SK-N-SH (cell line): ENCODE data around the gene ZNF597. TPM values are rescaled to one million over a fixed set of nuclear protein-coding genes. Genes with fewer than 3 reads are reported as not detected.

ENCODE experiments used
- CTCF ChIA-PET: fragments of 300-600, 350-600 bp; formaldehyde crosslinking; extraction: SDS; loops from one replicate; lab custom pipeline; 2021; lab: Yijun Ruan, JAX
- POLR2A ChIA-PET: fragments of 350-600 bp; sonication (Branson Sonifier 250); formaldehyde crosslinking; extraction: SDS; loops from one replicate; lab custom pipeline; 2020; ENCODE audit warnings: antibody characterized with exemption, inconsistent platforms; lab: Yijun Ruan, JAX
- DNase-seq: peaks from one replicate; pipeline ENCODE4 v3.0.0; 2012
- H2AFZ ChIP-seq: fragments of 200-600 bp; sonication (generic); 2 replicates; pipeline ENCODE4 v1.8.1; 2016; ENCODE audit warnings: antibody characterized with exemption, mild to moderate bottlenecking, low read depth
- H3F3A ChIP-seq: fragments of 200-600 bp; sonication (generic); replicated peaks from 2 replicates; pipeline ENCODE3; 2016; ENCODE audit warnings: antibody characterized with exemption, mild to moderate bottlenecking; ENCODE audit not compliant: insufficient read depth
- H3K27ac ChIP-seq, 2 experiments: fragments of 200-500 bp in 1 of 2; fragments of 200-600 bp in 1 of 2; sonication (Bioruptor generic) in 1 of 2; sonication (generic), shearing (Covaris generic) in 1 of 2; 2 replicates each; pipeline versions ENCODE4 v1.5.1 to v1.6.1; 2014 to 2016; ENCODE audit warnings: low read depth in 2 of 2, inconsistent platforms in 1 of 2, low read length in 1 of 2, mild to moderate bottlenecking in 1 of 2, mixed read lengths in 1 of 2
- H3K27me3 ChIP-seq: fragments of 200-600 bp; sonication (generic), shearing (Covaris generic); 2 replicates; pipeline ENCODE4 v1.6.1; 2016; ENCODE audit warnings: mixed run types; ENCODE audit not compliant: insufficient read depth
- H3K36me3 ChIP-seq, 2 experiments: fragments of 200-500 bp in 1 of 2; fragments of 200-600 bp in 1 of 2; sonication (Bioruptor generic) in 1 of 2; sonication (generic) in 1 of 2; replicated peaks in 1 of 2; 2 replicates each; pipeline versions ENCODE3 to v1.5.1; 2014 to 2016; ENCODE audit warnings: low read length in 1 of 2, mild to moderate bottlenecking in 1 of 2; ENCODE audit not compliant: insufficient read depth in 2 of 2, control insufficient read depth in 1 of 2
- H3K4me1 ChIP-seq, 2 experiments: fragments of 200-500 bp in 1 of 2; fragments of 200-600 bp in 1 of 2; sonication (Bioruptor generic) in 1 of 2; sonication (generic), shearing (Covaris generic) in 1 of 2; 2 replicates each; pipeline versions ENCODE4 v1.5.1 to v1.6.1; 2014 to 2016; ENCODE audit warnings: low read depth in 1 of 2, low read length in 1 of 2, mixed run types in 1 of 2; ENCODE audit not compliant: insufficient read depth in 2 of 2, control insufficient read depth in 1 of 2
- H3K4me2 ChIP-seq: fragments of 200-600 bp; sonication (generic), shearing (Covaris generic); 2 replicates; pipeline ENCODE4 v1.6.1; 2017; ENCODE audit warnings: mixed run types
- H3K4me3 ChIP-seq, 2 experiments: fragments of 200-500 bp in 1 of 2; fragments of 200-600 bp in 1 of 2; sonication (Bioruptor generic) in 1 of 2; sonication (generic), shearing (Covaris generic) in 1 of 2; 2 replicates each; pipeline versions ENCODE4 v1.5.1 to v1.8.1; 2014 to 2016; ENCODE audit warnings: low read depth in 2 of 2, inconsistent platforms in 1 of 2, low read length in 1 of 2, mild to moderate bottlenecking in 1 of 2, mixed read lengths in 1 of 2, moderate library complexity in 1 of 2
- H3K79me2 ChIP-seq: fragments of 200-600 bp; sonication (generic); 2 replicates; pipeline ENCODE4 v1.8.1; 2017; ENCODE audit warnings: mild to moderate bottlenecking; ENCODE audit not compliant: insufficient read depth
- H3K9ac ChIP-seq: fragments of 200-600 bp; sonication (generic); 2 replicates; pipeline ENCODE4 v1.6.1; 2017; ENCODE audit warnings: mixed run types
- H3K9me2 ChIP-seq: fragments of 200-600 bp; sonication (generic); 2 replicates; pipeline ENCODE4 v1.6.1; 2017; ENCODE audit warnings: mixed run types
- H3K9me3 ChIP-seq: fragments of 200-600 bp; sonication (generic); 2 replicates; pipeline ENCODE4 v1.6.1; 2017; ENCODE audit warnings: mixed run types, mild to moderate bottlenecking, moderate library complexity
- H4K20me1 ChIP-seq: fragments of 200-600 bp; sonication (generic); 2 replicates; pipeline ENCODE4 v1.6.1; 2017; ENCODE audit warnings: mild to moderate bottlenecking, mixed run types; ENCODE audit not compliant: insufficient read depth
- CHD2 ChIP-seq: fragments of 150-350 bp; IDR thresholded peaks from 2 replicates; pipeline ENCODE4 v1.6.1; 2018; ENCODE audit warnings: low read length; ENCODE audit not compliant: partially characterized antibody
- CTCF ChIP-seq: fragments of 200-600 bp; sonication (generic); IDR thresholded peaks from 2 replicates; pipeline ENCODE4 v1.6.1; 2017; ENCODE audit warnings: antibody characterized with exemption, mild to moderate bottlenecking, moderate library complexity
- ELF1 ChIP-seq: IDR thresholded peaks from 2 replicates; pipeline ENCODE4 v1.4.0; 2012
- FOSL2 ChIP-seq: IDR thresholded peaks from 2 replicates; pipeline ENCODE4 v1.4.0; 2012; ENCODE audit warnings: low read depth, mild to moderate bottlenecking, moderate library complexity, borderline replicate concordance
- GABPA ChIP-seq: IDR thresholded peaks from 2 replicates; pipeline ENCODE4 v1.4.0; 2012; ENCODE audit warnings: low read depth, mild to moderate bottlenecking
- GATA2 ChIP-seq: sonication (generic); formaldehyde crosslinking; IDR thresholded peaks from 2 replicates; pipeline ENCODE4 v1.5.0; 2020; ENCODE audit warnings: mild to moderate bottlenecking, missing genetic modification reagents
- MAX ChIP-seq: IDR thresholded peaks from 2 replicates; pipeline ENCODE4 v1.4.0; 2012; ENCODE audit warnings: low read depth
- NFIC ChIP-seq: IDR thresholded peaks from 2 replicates; pipeline ENCODE4 v1.4.0; 2012; ENCODE audit warnings: borderline replicate concordance
- NRF1 ChIP-seq: IDR thresholded peaks from 2 replicates; pipeline ENCODE4 v1.6.1; 2012; ENCODE audit warnings: low read depth, mild to moderate bottlenecking, low read length
- POLR2AphosphoS5 ChIP-seq: IDR thresholded peaks from 2 replicates; pipeline ENCODE4 v1.6.1; 2012; ENCODE audit warnings: low read depth, low read length
- RCOR1 ChIP-seq: fragments of 150-350 bp; IDR thresholded peaks from 2 replicates; pipeline ENCODE4 v1.6.1; 2017; ENCODE audit warnings: antibody characterized with exemption, low read length
- SMC3 ChIP-seq: IDR thresholded peaks from 2 replicates; pipeline ENCODE4 v1.6.1; 2012; ENCODE audit warnings: low read depth, low read length, improper control_type of control experiment
- TAF1 ChIP-seq: IDR thresholded peaks from 2 replicates; pipeline ENCODE4 v1.6.1; 2012; ENCODE audit warnings: low read depth, mild to moderate bottlenecking, low read length, moderate library complexity, borderline replicate concordance
- WGBS: methylation state at CpG from one replicate; pipeline ENCODE4 v1.1.6; 2017; ENCODE audit warnings: low lambda C conversion rate; 5-methylcytosine and 5-hydroxymethylcytosine counted together
- polyA plus RNA-seq, 3 experiments: library from polyadenylated mRNA; depleted of rRNA; stranded (reverse); fragments of >200 nt; gene quantifications; 2 replicates each; pipeline ENCODE4 v1.2.3, GENCODE V29; 2012
- TF ChIP-seq, protein P1 (sequence below): fragments of 150-350 bp; IDR thresholded peaks from 2 replicates; pipeline ENCODE4 v1.6.1; 2016; ENCODE audit warnings: mild to moderate bottlenecking, low read depth, low read length
- TF ChIP-seq, protein P2 (sequence below): IDR thresholded peaks from 2 replicates; pipeline ENCODE4; 2012

ZNF597 gene
- polyA plus RNA-seq, 1 of the 3 experiments (the other 2 are of a cell fraction): 1.1 TPM

DNA sequence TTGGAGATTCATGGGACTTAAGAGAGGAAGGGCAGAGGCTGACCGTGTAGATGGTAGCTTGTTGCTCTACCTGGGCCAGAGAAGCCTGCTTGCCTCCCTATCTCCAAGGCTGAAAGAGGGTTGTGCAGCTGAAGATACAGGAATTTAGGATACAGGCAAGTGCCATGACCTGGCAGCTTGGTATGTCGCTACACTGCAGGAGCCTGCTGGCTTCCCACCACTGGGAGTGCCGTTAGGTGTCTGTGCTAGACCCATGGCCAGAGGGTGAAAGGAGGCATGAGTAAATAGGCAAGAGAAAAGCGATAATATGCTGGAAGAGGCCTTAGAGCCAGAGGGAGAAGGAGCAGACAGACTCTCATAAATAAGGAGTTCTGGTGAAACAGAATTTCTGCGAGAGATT, 10.8 kb upstream of the ZNF597 start:
- Histone ChIP-seq H2AFZ (no peak overlapping the region), H3K9ac (no peak overlapping the region), H3K4me2 (no peak overlapping the region), H3K79me2 (peaks cover 14% of the 10 kb centered on the region), H3K27me3 (no peaks in the 10 kb centered on the region), H4K20me1 (no peaks in the 10 kb centered on the region), H3K4me3 (no peak overlapping the region), H3F3A (no peaks in the 10 kb centered on the region), H3K9me3 (no peaks in the 10 kb centered on the region), H3K27ac (no peak overlapping the region), H3K4me1 (peaks cover 0 to 8% of the 10 kb centered on the region in 2 experiments; a peak in 3 of 4 replicates), H3K36me3 (peaks cover 0 to 4% of the 10 kb centered on the region in 2 experiments), H3K9me2 (no peaks in the 10 kb centered on the region)
- WGBS: 92% methylated on average over 5 of the region's 5 CpGs
- TF ChIP-seq FOSL2 (no peak), ELF1 (no peak), MAX (no peak), NRF1 (no peak), SMC3 (no peak), TAF1 (no peak)
- TF ChIP-seq, protein P1, sequence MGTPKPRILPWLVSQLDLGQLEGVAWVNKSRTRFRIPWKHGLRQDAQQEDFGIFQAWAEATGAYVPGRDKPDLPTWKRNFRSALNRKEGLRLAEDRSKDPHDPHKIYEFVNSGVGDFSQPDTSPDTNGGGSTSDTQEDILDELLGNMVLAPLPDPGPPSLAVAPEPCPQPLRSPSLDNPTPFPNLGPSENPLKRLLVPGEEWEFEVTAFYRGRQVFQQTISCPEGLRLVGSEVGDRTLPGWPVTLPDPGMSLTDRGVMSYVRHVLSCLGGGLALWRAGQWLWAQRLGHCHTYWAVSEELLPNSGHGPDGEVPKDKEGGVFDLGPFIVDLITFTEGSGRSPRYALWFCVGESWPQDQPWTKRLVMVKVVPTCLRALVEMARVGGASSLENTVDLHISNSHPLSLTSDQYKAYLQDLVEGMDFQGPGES: no peak
- DNase-seq: no peak
- CTCF ChIA-PET: no interaction called here
- POLR2A ChIA-PET: interaction anchor here (1.0 kb wide), 1 partner anchor 10 kb away, joined by 3 read pairs; no protein-coding TSS in a partner anchor

GRCh38 chr16:3444032-3444388, 706 bp upstream of the ZNF597 start:
- H3K27ac ChIP-seq: peak overlapping the region; percentile 58 to 83
- WGBS: 21% methylated on average over 9 of the region's 10 CpGs

More at GRCh38 chr16:3444032-3444388, 706 bp upstream of the ZNF597 start:
- Histone ChIP-seq H3K9me3 (no peaks in the 10 kb centered on the region), H3K4me1 (peaks cover 0 to 3% of the 10 kb centered on the region in 2 experiments; a peak in 1 of 4 replicates)
- POLR2A ChIA-PET: interaction anchor here (1.2 to 1.9 kb wide), 6 partner anchors 10 to 139 kb away, joined by 3 to 14 read pairs (median 4); partner anchors contain the start of genes CLUAP1, ZNF174 and ZSCAN32
- peak; percentile 51 for DNase-seq
- TF ChIP-seq GABPA (no peak), RCOR1 (no peak), CHD2 (peak; percentile 13), FOSL2 (no peak), MAX (no peak), NFIC (no peak), CTCF (no peak), POLR2AphosphoS5 (peak; percentile 53; the same call in 1 of the 2 replicates), ELF1 (no peak), GATA2 (CRISPR knock-in tag) (no peak)
- TF ChIP-seq, protein P2, sequence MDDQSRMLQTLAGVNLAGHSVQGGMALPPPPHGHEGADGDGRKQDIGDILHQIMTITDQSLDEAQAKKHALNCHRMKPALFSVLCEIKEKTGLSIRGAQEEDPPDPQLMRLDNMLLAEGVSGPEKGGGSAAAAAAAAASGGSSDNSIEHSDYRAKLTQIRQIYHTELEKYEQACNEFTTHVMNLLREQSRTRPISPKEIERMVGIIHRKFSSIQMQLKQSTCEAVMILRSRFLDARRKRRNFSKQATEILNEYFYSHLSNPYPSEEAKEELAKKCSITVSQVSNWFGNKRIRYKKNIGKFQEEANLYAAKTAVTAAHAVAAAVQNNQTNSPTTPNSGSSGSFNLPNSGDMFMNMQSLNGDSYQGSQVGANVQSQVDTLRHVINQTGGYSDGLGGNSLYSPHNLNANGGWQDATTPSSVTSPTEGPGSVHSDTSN: no peak
- TF ChIP-seq, all 33 proteins: peak for 2
- no peaks in the 10 kb centered on the region for H3F3A ChIP-seq
- CTCF ChIA-PET: interaction anchor here (1.3 kb wide), 1 partner anchor 13 kb away, joined by 3 read pairs; no protein-coding TSS in a partner anchor
- no peak overlapping the region; the same call in 1 of the 2 replicates for H2AFZ ChIP-seq
- peak overlapping the region; percentile 79 for H3K9ac ChIP-seq
- peaks cover 15 to 21% of the 10 kb centered on the region in 2 experiments for H3K36me3 ChIP-seq
- peaks cover 6% of the 10 kb centered on the region; the same call in 1 of the 2 replicates for H4K20me1 ChIP-seq
- H3K4me2 ChIP-seq: peak overlapping the region; percentile 71
- no peaks in the 10 kb centered on the region for H3K9me2 ChIP-seq
- peak overlapping the region; percentile 66 to 68 for H3K4me3 ChIP-seq
- H3K27me3 ChIP-seq: no peaks in the 10 kb centered on the region
- H3K79me2 ChIP-seq: peaks cover 86% of the 10 kb centered on the region
